Mucosa of stomach (tissue), 1 donor: ENCODE results near the gene TGM2.
"Not testable (repeated sequence)": the region's sequence is repeated elsewhere in the genome, so short reads cannot be mapped to it uniquely, and the experiment has no call there.

Source experiments
- H3K27me3 ChIP-seq: one replicate; pipeline ENCODE4 v1.7.0; 2013; ENCODE audit warnings: mild to moderate bottlenecking, low read length; ENCODE audit not compliant: control insufficient read depth, insufficient read depth
- H3K36me3 ChIP-seq: one replicate; pipeline ENCODE4 v1.7.0; 2013; ENCODE audit warnings: low read length; ENCODE audit not compliant: control insufficient read depth, insufficient read depth
- H3K4me1 ChIP-seq: one replicate; pipeline ENCODE4 v1.7.0; 2013; ENCODE audit warnings: mild to moderate bottlenecking, low read length; ENCODE audit not compliant: control insufficient read depth, insufficient read depth
- H3K4me3 ChIP-seq: one replicate; pipeline ENCODE4 v1.7.0; 2013; ENCODE audit warnings: low read length
- H3K9ac ChIP-seq: one replicate; pipeline ENCODE4 v1.7.0; 2013; ENCODE audit warnings: mild to moderate bottlenecking, low read length, moderate library complexity
- H3K9me3 ChIP-seq: one replicate; pipeline ENCODE4 v1.7.0; 2013; ENCODE audit warnings: mild to moderate bottlenecking, low read length, moderate library complexity; ENCODE audit not compliant: control insufficient read depth
- donor health status: Pancreatic carcinoma.

The TGM2 gene

DNA sequence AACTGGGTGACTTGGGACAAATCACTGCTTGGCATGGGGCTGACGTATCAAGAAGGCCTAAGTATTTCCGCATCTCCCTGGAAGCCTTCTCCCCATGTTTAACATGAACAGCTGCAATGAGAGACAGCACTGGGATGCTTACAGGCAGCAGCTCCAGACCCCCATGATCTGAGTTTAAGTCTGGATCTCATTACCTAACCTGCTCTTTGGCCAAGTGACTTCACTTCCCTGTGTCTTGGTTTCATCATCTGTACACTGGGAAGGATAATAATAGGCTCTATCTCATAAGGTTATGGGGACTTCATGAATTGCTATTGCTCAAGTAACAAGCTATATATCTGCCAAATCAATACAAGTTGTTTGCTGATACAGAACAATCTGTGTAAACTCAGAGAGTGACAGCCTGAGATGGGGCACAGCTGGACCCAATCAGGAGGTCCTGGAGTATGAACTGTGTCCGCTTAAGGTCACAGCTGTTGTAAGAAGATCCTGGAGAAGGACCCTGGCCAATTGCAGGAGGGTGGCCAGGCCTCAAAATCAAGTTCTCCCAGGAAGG lies 56.0 kb downstream of the TGM2 start:
- H3K9ac ChIP-seq = no peak overlapping the region
- H3K36me3 ChIP-seq = no peaks in the 10 kb centered on the region
- peaks cover 6% of the 10 kb centered on the region for H3K4me1 ChIP-seq
- no peak overlapping the region for H3K4me3 ChIP-seq
- no peaks in the 10 kb centered on the region for H3K9me3 ChIP-seq
- no peaks in the 10 kb centered on the region for H3K27me3 ChIP-seq

- H3K9me3 ChIP-seq = no peaks in the 10 kb centered on the region
- H3K27me3 ChIP-seq = no peaks in the 10 kb centered on the region
- H3K4me3 ChIP-seq = no peak overlapping the region
- no peaks in the 10 kb centered on the region for H3K36me3 ChIP-seq
- no peak overlapping the region for H3K9ac ChIP-seq
- peaks cover 5% of the 10 kb centered on the region for H3K4me1 ChIP-seq
Measured at GRCh38 chr20:38108438-38108985, 56.6 kb downstream of the TGM2 start.

- H3K36me3 ChIP-seq, H3K27me3 ChIP-seq, H3K4me1 ChIP-seq, H3K9ac ChIP-seq, H3K4me3 ChIP-seq, H3K9me3 ChIP-seq: not testable (repeated sequence)
Measured at GRCh38 chr20:38107916-38108315, 57.2 kb downstream of the TGM2 start.

GRCh38 chr20:38107386-38107785 lies 57.7 kb downstream of the TGM2 start:
- H3K4me1 ChIP-seq, H3K9me3 ChIP-seq, H3K9ac ChIP-seq, H3K4me3 ChIP-seq, H3K27me3 ChIP-seq, H3K36me3 ChIP-seq: not testable (repeated sequence)

DNA sequence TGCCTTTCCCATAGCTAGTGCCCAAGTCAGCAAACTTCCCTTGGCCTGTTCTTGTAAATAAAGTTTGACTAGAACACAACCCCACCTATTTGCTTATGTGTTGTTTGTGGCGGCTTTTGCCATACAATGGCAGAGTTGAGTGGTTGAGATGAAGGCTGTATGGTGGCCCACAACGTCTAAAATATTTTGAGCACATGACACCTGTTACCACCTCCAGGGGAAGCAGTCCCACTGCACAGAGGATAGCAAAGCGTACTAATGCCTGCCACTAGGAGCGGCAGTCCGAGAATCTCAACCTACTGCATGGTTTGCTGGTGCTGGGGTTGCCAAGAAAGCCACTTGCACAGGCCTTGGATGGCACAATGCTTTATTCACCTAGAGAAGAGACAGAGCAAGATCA lies 58.6 kb downstream of the TGM2 start:
- Histone ChIP-seq H3K4me3 (no peak overlapping the region), H3K9me3 (no peaks in the 10 kb centered on the region), H3K4me1 (peaks cover 5% of the 10 kb centered on the region)

DNA sequence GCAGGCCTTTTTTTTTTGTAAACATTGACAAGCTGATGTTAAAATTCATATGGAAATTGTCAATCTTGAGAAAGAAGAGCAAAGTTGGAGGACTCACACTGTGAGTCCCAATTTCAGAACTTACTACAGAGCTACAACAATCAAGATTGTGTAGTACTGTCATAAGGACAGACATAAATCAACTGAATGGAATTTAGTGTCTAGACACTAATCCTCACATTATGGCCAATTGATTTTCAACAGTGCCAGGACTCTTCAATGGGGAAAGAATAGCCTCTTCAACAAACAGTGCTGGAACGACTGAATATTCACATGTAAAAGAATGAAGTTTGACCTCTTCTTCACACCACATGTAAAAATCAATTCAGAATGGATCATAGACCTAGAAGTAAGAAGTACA lies 60.8 kb downstream of the TGM2 start:
- Histone ChIP-seq H3K36me3 (no peaks in the 10 kb centered on the region), H3K4me1 (peaks cover 5% of the 10 kb centered on the region), H3K9ac (no peak overlapping the region), H3K27me3 (no peaks in the 10 kb centered on the region), H3K4me3 (no peak overlapping the region), H3K9me3 (no peaks in the 10 kb centered on the region)

More for the DNA sequence above, 58.6 kb downstream of the TGM2 start:
- Histone ChIP-seq H3K9ac (no peak overlapping the region), H3K27me3 (no peaks in the 10 kb centered on the region), H3K36me3 (no peaks in the 10 kb centered on the region)

DNA sequence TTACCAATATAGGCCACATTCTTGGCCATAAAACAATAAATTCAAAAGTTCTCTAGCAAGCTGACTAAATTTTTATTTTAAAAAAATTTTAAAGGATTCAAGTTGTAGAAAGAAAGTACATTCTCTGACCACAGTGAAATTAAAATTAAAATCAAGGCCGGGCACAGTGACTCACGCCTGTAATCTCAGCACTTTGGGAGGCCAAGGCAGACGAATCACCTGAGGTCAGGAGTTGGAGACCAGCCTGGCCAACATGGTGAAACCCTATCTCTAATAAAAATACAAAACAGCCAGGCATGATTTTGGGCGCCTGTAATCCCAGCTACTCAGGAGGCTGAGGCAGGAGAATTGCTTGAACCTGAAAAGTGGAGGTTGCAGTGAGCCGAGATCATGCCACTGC lies 62.9 kb downstream of the TGM2 start:
- not testable (repeated sequence) for H3K27me3 ChIP-seq, H3K36me3 ChIP-seq, H3K4me1 ChIP-seq, H3K9ac ChIP-seq, H3K9me3 ChIP-seq, H3K4me3 ChIP-seq

GRCh38 chr20:38098952-38099351 lies 66.1 kb downstream of the TGM2 start:
- Histone ChIP-seq H3K4me1 (no peaks in the 10 kb centered on the region), H3K4me3 (no peak overlapping the region), H3K9ac (no peak overlapping the region), H3K36me3 (no peaks in the 10 kb centered on the region), H3K9me3 (no peaks in the 10 kb centered on the region), H3K27me3 (no peaks in the 10 kb centered on the region)

- H3K27me3 ChIP-seq = no peaks in the 10 kb centered on the region
- no peaks in the 10 kb centered on the region for H3K36me3 ChIP-seq
- no peak overlapping the region for H3K9ac ChIP-seq
- H3K9me3 ChIP-seq = no peaks in the 10 kb centered on the region
- H3K4me1 ChIP-seq = no peaks in the 10 kb centered on the region
- no peak overlapping the region for H3K4me3 ChIP-seq
Measured at GRCh38 chr20:38095017-38095686, 69.9 kb downstream of the TGM2 start.

GRCh38 chr20:38094373-38094891 lies 70.6 kb downstream of the TGM2 start:
- Histone ChIP-seq H3K27me3 (no peaks in the 10 kb centered on the region), H3K9ac (no peak overlapping the region), H3K4me1 (no peaks in the 10 kb centered on the region), H3K4me3 (no peak overlapping the region), H3K9me3 (no peaks in the 10 kb centered on the region), H3K36me3 (no peaks in the 10 kb centered on the region)

DNA sequence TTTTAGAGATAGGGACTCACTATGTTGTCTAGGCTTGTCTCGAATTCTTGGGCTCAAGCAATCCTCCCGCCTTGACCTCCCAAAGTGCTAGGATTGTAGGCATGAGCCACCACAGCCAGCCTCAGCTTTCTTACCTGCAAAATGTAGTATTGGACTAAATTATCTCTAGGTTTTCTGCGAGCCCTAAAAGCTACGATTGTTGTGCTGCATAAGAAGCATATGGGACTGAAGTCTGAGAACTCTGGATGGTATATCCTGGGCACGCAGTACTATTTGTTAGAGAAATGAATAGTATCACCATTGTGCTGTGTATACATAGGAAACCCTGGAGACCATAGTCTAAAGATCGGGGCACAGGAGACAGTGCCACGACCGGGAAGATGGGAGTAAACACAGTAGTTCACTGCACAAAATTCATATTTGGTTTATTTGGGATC lies 71.4 kb downstream of the TGM2 start:
- Histone ChIP-seq H3K4me1 (no peaks in the 10 kb centered on the region), H3K9me3 (no peaks in the 10 kb centered on the region), H3K4me3 (no peak overlapping the region), H3K9ac (no peak overlapping the region), H3K36me3 (no peaks in the 10 kb centered on the region), H3K27me3 (no peaks in the 10 kb centered on the region)

DNA sequence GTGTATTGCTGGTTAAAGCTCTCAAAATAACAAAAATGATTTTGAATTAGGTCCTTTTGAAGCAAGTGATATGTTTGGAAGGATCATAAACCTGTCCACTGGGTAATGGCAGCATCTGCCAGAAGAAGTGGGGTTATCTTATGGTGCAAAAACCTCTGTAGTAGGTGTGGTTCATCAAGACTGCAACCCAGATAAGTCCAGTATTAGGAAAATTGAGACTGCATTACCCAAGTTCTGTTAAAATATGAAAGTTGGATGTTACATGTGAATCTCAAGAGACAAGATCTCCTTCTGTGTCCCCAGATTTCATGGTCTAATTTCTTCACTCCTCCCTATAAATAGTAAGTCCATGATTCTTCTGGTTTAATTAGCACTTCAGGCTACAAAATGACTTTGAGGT lies 72.2 kb downstream of the TGM2 start:
- Histone ChIP-seq H3K4me3 (no peak overlapping the region), H3K36me3 (no peaks in the 10 kb centered on the region), H3K4me1 (no peaks in the 10 kb centered on the region), H3K27me3 (no peaks in the 10 kb centered on the region), H3K9ac (no peak overlapping the region), H3K9me3 (no peaks in the 10 kb centered on the region)
